Activated T-helper 2 cell treated with anti-CD3 and anti-CD28 coated beads, Interferon-gamma antibody, Interleukin-2, Interleukin-4, amounts not matched to agents 10 μg/mL and 5 μg/mL and 100 μg/mL, durations not matched to agents 14 hours and 24 hours and 36 hours (primary cell): Measurements from ENCODE around the gene LGR4. TPM values are rescaled to one million over a fixed set of nuclear protein-coding genes. Genes with fewer than 3 reads are reported as not detected.

Experiments used
- DNase-seq: peaks from one replicate; pipeline ENCODE4 v3.0.0; 2021; ENCODE audit warnings: low spot score
- H3K27ac Mint-ChIP-seq: one replicate; pipeline ENCODE4 v1.8.0; 2021; ENCODE audit warnings: mixed read lengths
- H3K27me3 Mint-ChIP-seq: one replicate; pipeline ENCODE4 v1.8.0; 2021; ENCODE audit warnings: low read depth, mixed read lengths
- H3K36me3 Mint-ChIP-seq: one replicate; pipeline ENCODE4 v1.8.0; 2021; ENCODE audit warnings: low read depth, mixed read lengths
- H3K4me1 Mint-ChIP-seq: one replicate; pipeline ENCODE4 v1.8.0; 2021; ENCODE audit warnings: low read depth, mixed read lengths
- H3K4me3 Mint-ChIP-seq: one replicate; pipeline ENCODE4 v1.8.0; 2021; ENCODE audit warnings: low read depth, mild to moderate bottlenecking, moderate library complexity, mixed read lengths
- H3K9me3 Mint-ChIP-seq: one replicate; pipeline ENCODE4 v1.8.0; 2021; ENCODE audit warnings: mixed read lengths
- intact Hi-C: fragments of 100-400 bp; cut with micrococcal nuclease; formaldehyde crosslinking; loops from one replicate; pipeline ENCODE4 v1.15.1; 2023
- total RNA-seq: library from RNA; stranded (reverse); gene quantifications from 2 replicates; pipeline ENCODE4 v1.2.3, GENCODE V29; 2022

The LGR4 gene
- total RNA-seq, 1 donor from 2014 or later: 0.05 TPM

DNA sequence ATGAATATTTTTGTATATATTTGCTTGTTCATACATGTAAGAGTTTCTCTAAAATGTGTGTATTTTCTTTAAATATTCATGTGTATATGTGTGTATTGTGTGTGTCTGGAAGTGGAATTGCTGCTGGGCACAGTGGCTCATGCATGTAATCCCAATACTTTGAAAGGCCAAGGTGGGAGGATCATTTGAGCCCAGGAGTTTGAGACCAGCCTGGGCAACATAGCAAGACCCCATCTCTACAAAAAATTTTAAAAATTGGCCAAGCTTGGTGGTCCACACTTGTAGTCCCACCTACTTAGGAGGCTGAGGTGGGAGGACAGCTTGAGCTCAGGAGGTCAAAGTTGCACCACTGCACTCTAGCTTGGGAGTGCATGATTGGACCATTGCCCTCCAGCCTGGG, 4.7 kb upstream of the LGR4 start:
- Mint-ChIP-seq H3K27ac (no peak overlapping the region), H3K27me3 (peaks cover 30% of the 10 kb centered on the region), H3K4me1 (peaks cover 4% of the 10 kb centered on the region), H3K9me3 (no peaks in the 10 kb centered on the region), H3K36me3 (no peaks in the 10 kb centered on the region), H3K4me3 (no peak overlapping the region)
- no peak for DNase-seq
- intact Hi-C loops: no loop called here

DNA sequence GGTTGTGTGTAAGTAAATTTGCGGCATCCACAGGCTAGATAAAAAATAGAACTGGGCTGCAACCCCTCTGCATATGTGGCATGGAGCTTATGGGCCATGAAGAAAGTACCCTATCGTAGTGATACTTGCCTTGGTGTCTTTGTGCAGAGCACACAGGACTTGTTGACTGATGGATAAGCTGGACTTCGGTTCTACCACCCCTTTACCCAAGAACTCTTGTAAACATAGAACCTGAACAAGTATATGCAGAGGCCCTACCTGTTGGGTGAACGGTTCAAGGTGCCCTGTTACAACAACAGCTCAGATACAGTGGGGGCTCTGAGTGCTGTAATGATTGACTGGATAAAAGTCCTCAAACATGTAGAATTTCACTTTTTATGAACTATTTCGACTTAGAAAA, 3.0 kb upstream of the LGR4 start:
- intact Hi-C loops: no loop called here
- DNase-seq: no peak
- Mint-ChIP-seq H3K36me3 (no peaks in the 10 kb centered on the region), H3K9me3 (no peaks in the 10 kb centered on the region), H3K4me3 (no peak overlapping the region), H3K27ac (no peak overlapping the region), H3K27me3 (peaks cover 41% of the 10 kb centered on the region), H3K4me1 (peaks cover 4% of the 10 kb centered on the region)

- no peaks in the 10 kb centered on the region for H3K36me3 Mint-ChIP-seq
- no peak overlapping the region for H3K27ac Mint-ChIP-seq
- intact Hi-C loops: loop anchor here (5.0 kb wide), 2 partner anchors 86 to 111 kb away; partner anchors contain the start of gene CCDC34
- peaks cover 4% of the 10 kb centered on the region for H3K4me1 Mint-ChIP-seq
- H3K4me3 Mint-ChIP-seq: peak overlapping the region; percentile 90
- no peak for DNase-seq
- no peaks in the 10 kb centered on the region for H3K9me3 Mint-ChIP-seq
- peaks cover 66% of the 10 kb centered on the region for H3K27me3 Mint-ChIP-seq
Observed at GRCh38 chr11:27473017-27473406, 422 bp upstream of the LGR4 start.

DNA sequence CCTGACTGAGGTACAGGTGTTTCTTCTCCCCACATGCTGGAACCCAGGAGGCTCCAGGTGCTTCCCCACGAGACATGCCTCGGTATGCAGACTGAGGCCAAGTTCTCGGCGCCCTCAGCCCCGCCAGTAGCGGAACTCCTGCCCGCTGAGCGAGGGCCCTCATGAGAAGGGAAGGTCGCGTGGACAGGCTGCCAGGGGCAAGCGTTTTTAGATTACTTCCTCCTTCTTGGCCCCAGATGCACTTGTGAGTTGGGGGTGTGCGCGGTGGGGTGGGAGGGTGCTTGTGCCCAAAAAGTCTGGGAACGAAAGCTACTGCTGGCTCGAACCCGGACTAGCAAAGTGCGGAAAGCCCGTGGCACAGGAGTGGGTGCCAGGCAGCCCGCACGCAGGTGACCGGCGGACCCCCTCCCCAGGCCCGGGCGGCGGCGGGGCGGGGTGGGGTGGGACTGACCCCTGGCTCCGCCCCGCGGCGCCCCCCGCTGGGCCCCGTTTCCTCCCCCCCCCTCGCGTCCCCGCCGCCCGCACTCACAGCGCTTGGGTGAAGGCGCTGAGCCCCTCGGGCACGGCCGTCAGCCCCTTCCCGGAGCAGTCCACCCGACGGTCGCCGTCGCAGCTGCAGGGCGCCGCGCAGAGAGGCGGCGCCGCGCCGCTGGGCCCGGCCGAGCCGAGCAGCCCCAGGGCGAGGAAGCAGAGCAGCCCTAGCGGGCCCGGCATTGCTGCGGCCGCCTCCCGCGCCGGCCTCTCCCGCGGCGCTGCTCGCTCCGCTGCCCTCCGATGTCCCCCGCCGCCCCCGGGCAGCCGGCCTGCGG, 797 bp downstream of the LGR4 start:
- H3K4me1 Mint-ChIP-seq: peaks cover 4% of the 10 kb centered on the region
- no peaks in the 10 kb centered on the region for H3K9me3 Mint-ChIP-seq
- H3K36me3 Mint-ChIP-seq: no peaks in the 10 kb centered on the region
- peaks cover 70% of the 10 kb centered on the region for H3K27me3 Mint-ChIP-seq
- H3K27ac Mint-ChIP-seq: no peak overlapping the region
- DNase-seq: no peak
- intact Hi-C loops: loop anchor here (5.0 kb wide), 2 partner anchors 84 to 109 kb away; partner anchors contain the start of gene CCDC34
- peak overlapping the region; percentile 65 for H3K4me3 Mint-ChIP-seq

GRCh38 chr11:27470826-27471588, 1.6 kb downstream of the LGR4 start:
- peaks cover 4% of the 10 kb centered on the region for H3K4me1 Mint-ChIP-seq
- intact Hi-C loops: loop anchor here (5.0 kb wide), 2 partner anchors 84 to 109 kb away; partner anchors contain the start of gene CCDC34
- no peak overlapping the region for H3K27ac Mint-ChIP-seq
- H3K4me3 Mint-ChIP-seq: no peak overlapping the region
- DNase-seq: no peak
- H3K36me3 Mint-ChIP-seq: no peaks in the 10 kb centered on the region
- H3K9me3 Mint-ChIP-seq: no peaks in the 10 kb centered on the region
- H3K27me3 Mint-ChIP-seq: peaks cover 73% of the 10 kb centered on the region

GRCh38 chr11:27470166-27470565, 2.4 kb downstream of the LGR4 start:
- intact Hi-C loops: loop anchor here (5.0 kb wide), 2 partner anchors 83 to 108 kb away; partner anchors contain the start of gene CCDC34
- Mint-ChIP-seq H3K27me3 (peaks cover 73% of the 10 kb centered on the region), H3K4me3 (no peak overlapping the region), H3K4me1 (peaks cover 4% of the 10 kb centered on the region), H3K9me3 (no peaks in the 10 kb centered on the region), H3K27ac (no peak overlapping the region), H3K36me3 (no peaks in the 10 kb centered on the region)
- DNase-seq: no peak

DNA sequence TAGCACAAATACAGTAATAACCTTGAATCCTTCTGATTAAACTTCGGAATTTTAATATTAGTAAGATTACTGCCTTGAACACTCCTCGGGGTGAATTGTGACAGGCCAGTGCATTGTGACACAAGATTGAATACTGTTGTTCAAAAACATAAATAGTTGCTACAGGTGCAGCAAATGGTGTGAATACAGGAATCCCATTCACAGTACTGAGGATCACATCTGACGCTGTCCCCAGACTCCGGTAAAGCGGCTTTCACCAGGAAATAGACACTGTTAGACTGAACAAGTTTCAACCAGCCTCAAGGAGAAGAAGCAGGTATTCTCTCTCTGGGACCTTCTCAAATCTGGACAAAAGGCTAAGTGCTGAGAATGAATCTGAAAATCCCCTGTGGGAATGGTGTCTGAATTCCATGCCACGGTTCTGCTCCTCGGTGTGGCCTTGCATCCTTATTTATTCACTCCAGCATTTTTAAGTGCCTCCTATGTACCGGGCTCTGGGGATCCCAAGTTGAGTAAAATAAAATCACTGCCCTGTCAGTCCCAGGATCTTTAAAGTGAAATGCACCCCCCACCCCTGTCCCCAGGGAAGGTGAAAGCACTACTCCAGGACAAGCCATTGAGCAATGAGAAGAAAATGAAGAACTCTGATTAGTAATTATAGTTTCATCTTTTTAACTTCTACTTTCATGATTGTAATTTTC, 3.4 kb downstream of the LGR4 start:
- Mint-ChIP-seq H3K27ac (no peak overlapping the region), H3K36me3 (no peaks in the 10 kb centered on the region), H3K27me3 (peaks cover 65% of the 10 kb centered on the region), H3K4me3 (no peak overlapping the region), H3K4me1 (peaks cover 4% of the 10 kb centered on the region), H3K9me3 (no peaks in the 10 kb centered on the region)
- intact Hi-C loops: no loop called here
- no peak for DNase-seq

DNA sequence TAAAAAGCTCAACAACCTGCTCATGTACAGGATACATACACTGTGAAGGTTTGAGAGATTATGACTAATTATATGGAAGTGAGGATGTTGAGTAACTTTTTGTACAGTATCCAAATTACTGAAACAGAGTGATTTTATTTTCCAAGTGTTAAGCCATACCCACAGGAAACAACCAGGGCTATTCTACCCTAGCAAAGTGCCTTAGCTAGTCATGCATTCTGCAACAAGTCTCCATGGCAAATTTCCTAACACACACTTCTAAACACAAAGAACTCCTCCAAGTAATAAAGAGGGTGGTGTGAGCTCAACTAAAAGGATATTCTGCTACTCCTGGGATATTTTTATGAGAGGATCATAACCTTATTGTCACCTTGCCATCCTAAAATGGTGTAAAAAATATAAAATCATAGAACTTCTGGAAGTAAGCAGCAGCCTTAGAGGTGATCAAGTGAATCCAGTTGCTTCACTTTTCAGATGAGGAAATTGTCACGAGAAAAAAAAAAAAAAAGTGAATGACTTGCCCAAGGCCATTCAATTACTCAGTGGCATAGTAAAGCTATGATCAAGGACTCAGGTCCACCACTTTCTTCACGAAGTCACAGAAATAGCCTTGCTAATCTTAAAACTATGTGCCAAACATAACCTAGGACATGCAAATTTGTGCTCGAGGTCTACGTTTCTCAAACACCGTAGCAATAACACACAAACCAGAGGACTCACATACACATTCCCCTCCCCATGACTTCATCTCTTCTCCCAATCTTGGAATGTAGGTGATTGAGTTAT, 4.2 kb downstream of the LGR4 start:
- Mint-ChIP-seq H3K27me3 (peaks cover 60% of the 10 kb centered on the region), H3K9me3 (no peaks in the 10 kb centered on the region), H3K27ac (no peak overlapping the region), H3K4me1 (peaks cover 4% of the 10 kb centered on the region), H3K36me3 (no peaks in the 10 kb centered on the region), H3K4me3 (no peak overlapping the region)
- intact Hi-C loops: no loop called here
- no peak for DNase-seq

- Mint-ChIP-seq H3K27me3 (peaks cover 50% of the 10 kb centered on the region), H3K9me3 (no peaks in the 10 kb centered on the region), H3K27ac (no peak overlapping the region), H3K36me3 (no peaks in the 10 kb centered on the region), H3K4me1 (no peaks in the 10 kb centered on the region), H3K4me3 (no peak overlapping the region)
- intact Hi-C loops: no loop called here
- no peak for DNase-seq
Observed at GRCh38 chr11:27467181-27467913, 5.2 kb downstream of the LGR4 start.

- no peak overlapping the region for H3K4me3 Mint-ChIP-seq
- DNase-seq: no peak
- H3K9me3 Mint-ChIP-seq: no peaks in the 10 kb centered on the region
- H3K36me3 Mint-ChIP-seq: no peaks in the 10 kb centered on the region
- H3K4me1 Mint-ChIP-seq: no peaks in the 10 kb centered on the region
- intact Hi-C loops: no loop called here
- H3K27ac Mint-ChIP-seq: no peak overlapping the region
- H3K27me3 Mint-ChIP-seq: peaks cover 47% of the 10 kb centered on the region
Observed at GRCh38 chr11:27466363-27466762, 6.2 kb downstream of the LGR4 start.

GRCh38 chr11:27465629-27466028, 7.0 kb downstream of the LGR4 start:
- no peaks in the 10 kb centered on the region for H3K9me3 Mint-ChIP-seq
- H3K27ac Mint-ChIP-seq: no peak overlapping the region
- no peak overlapping the region for H3K4me3 Mint-ChIP-seq
- no peaks in the 10 kb centered on the region for H3K4me1 Mint-ChIP-seq
- H3K36me3 Mint-ChIP-seq: no peaks in the 10 kb centered on the region
- no peak for DNase-seq
- intact Hi-C loops: no loop called here
- peaks cover 40% of the 10 kb centered on the region for H3K27me3 Mint-ChIP-seq

GRCh38 chr11:27464909-27465308, 7.7 kb downstream of the LGR4 start:
- no peaks in the 10 kb centered on the region for H3K9me3 Mint-ChIP-seq
- intact Hi-C loops: no loop called here
- H3K27ac Mint-ChIP-seq: no peak overlapping the region
- DNase-seq: no peak
- H3K36me3 Mint-ChIP-seq: no peaks in the 10 kb centered on the region
- no peaks in the 10 kb centered on the region for H3K4me1 Mint-ChIP-seq
- H3K4me3 Mint-ChIP-seq: no peak overlapping the region
- peaks cover 32% of the 10 kb centered on the region for H3K27me3 Mint-ChIP-seq
